ENCODE measurements around the gene TNIK. TPM values are rescaled to one million over a fixed set of nuclear protein-coding genes. Genes with fewer than 3 reads are reported as not detected.

Gene TNIK
- total RNA-seq, 1 experiment from 2014 or later = not detected

- Histone ChIP-seq H4K20me1 (ENCODE audit: insufficient read depth, low read depth, low read length) (no peaks in the 10 kb centered on the region), H3K9ac (ENCODE audit: low read length) (no peak overlapping the region), H3K79me2 (ENCODE audit: low read length) (no peaks in the 10 kb centered on the region), H3K36me3 (ENCODE audit: insufficient read depth, low read length) (no peaks in the 10 kb centered on the region), H3K9me2 (replicated peaks; ENCODE audit: insufficient read depth, low read length) (no peaks in the 10 kb centered on the region), H3K4me1 (ENCODE audit: low read length) (no peaks in the 10 kb centered on the region), H3K4me2 (ENCODE audit: low read depth, low read length, poor library complexity, severe bottlenecking) (no peak overlapping the region), H2AFZ (ENCODE audit: low read length) (no peak overlapping the region), H3K27ac (ENCODE audit: low read length) (no peak overlapping the region), H3K27me3 (ENCODE audit: low read length) (no peaks in the 10 kb centered on the region), H3K9me3 (ENCODE audit: low read length) (no peaks in the 10 kb centered on the region), H3K4me3 (ENCODE audit: low read length) (no peak overlapping the region)
- no peak for DNase-seq
These were observed 13.2 kb downstream of the TNIK start for GRCh38 chr3:171446801-171447578.

DNA sequence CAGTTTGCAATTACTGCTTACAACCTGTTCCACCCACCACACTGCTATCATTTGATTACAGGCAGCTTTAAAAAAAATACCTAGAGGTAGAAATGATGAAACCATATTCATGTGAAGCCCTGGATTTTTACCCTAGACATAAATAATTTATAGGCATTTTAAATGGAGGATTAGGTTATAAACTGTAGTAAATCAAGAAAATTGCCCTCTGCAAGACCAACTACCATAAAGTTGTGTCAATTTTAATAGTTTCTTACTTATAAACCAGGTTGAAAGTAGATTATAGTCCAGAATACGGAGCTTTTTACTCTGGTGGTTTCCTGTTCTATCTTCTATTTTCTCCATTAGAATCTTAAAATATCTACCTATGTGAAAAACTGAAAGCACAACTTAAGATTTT, 13.9 kb downstream of the TNIK start:
- no peaks in the 10 kb centered on the region for H3K27me3 ChIP-seq (ENCODE audit: low read length)
- DNase-seq = no peak
- H3K27ac ChIP-seq (ENCODE audit: low read length) = no peak overlapping the region
- H3K9me2 ChIP-seq (replicated peaks; ENCODE audit: insufficient read depth, low read length) = no peaks in the 10 kb centered on the region
- no peaks in the 10 kb centered on the region for H3K9me3 ChIP-seq (ENCODE audit: low read length)
- no peak overlapping the region for H3K4me3 ChIP-seq (ENCODE audit: low read length)
- H3K79me2 ChIP-seq (ENCODE audit: low read length) = no peaks in the 10 kb centered on the region
- no peaks in the 10 kb centered on the region for H4K20me1 ChIP-seq (ENCODE audit: insufficient read depth, low read depth, low read length)
- H3K4me1 ChIP-seq (ENCODE audit: low read length) = no peaks in the 10 kb centered on the region
- H3K36me3 ChIP-seq (ENCODE audit: insufficient read depth, low read length) = no peaks in the 10 kb centered on the region
- no peak overlapping the region for H2AFZ ChIP-seq (ENCODE audit: low read length)
- H3K9ac ChIP-seq (ENCODE audit: low read length) = no peak overlapping the region
- H3K4me2 ChIP-seq (ENCODE audit: low read depth, low read length, poor library complexity, severe bottlenecking) = no peak overlapping the region

GRCh38 chr3:171445620-171446204, 14.5 kb downstream of the TNIK start:
- Histone ChIP-seq H4K20me1 (ENCODE audit: insufficient read depth, low read depth, low read length) (no peaks in the 10 kb centered on the region), H2AFZ (ENCODE audit: low read length) (no peak overlapping the region), H3K36me3 (ENCODE audit: insufficient read depth, low read length) (no peaks in the 10 kb centered on the region), H3K27me3 (ENCODE audit: low read length) (no peaks in the 10 kb centered on the region), H3K79me2 (ENCODE audit: low read length) (no peaks in the 10 kb centered on the region), H3K4me2 (ENCODE audit: low read depth, low read length, poor library complexity, severe bottlenecking) (no peak overlapping the region), H3K4me3 (ENCODE audit: low read length) (no peak overlapping the region), H3K9ac (ENCODE audit: low read length) (no peak overlapping the region), H3K4me1 (ENCODE audit: low read length) (no peaks in the 10 kb centered on the region), H3K9me3 (ENCODE audit: low read length) (no peaks in the 10 kb centered on the region), H3K27ac (ENCODE audit: low read length) (no peak overlapping the region), H3K9me2 (replicated peaks; ENCODE audit: insufficient read depth, low read length) (no peaks in the 10 kb centered on the region)
- DNase-seq = no peak

GRCh38 chr3:171444001-171444690, 16.1 kb downstream of the TNIK start:
- Histone ChIP-seq H3K4me1 (ENCODE audit: low read length) (no peaks in the 10 kb centered on the region), H3K27ac (ENCODE audit: low read length) (no peak overlapping the region), H4K20me1 (ENCODE audit: insufficient read depth, low read depth, low read length) (no peaks in the 10 kb centered on the region), H3K27me3 (ENCODE audit: low read length) (no peaks in the 10 kb centered on the region), H3K9ac (ENCODE audit: low read length) (no peak overlapping the region), H3K4me2 (ENCODE audit: low read depth, low read length, poor library complexity, severe bottlenecking) (no peak overlapping the region), H3K9me3 (ENCODE audit: low read length) (no peaks in the 10 kb centered on the region), H3K36me3 (ENCODE audit: insufficient read depth, low read length) (no peaks in the 10 kb centered on the region), H3K9me2 (replicated peaks; ENCODE audit: insufficient read depth, low read length) (no peaks in the 10 kb centered on the region), H2AFZ (ENCODE audit: low read length) (no peak overlapping the region), H3K79me2 (ENCODE audit: low read length) (no peaks in the 10 kb centered on the region), H3K4me3 (ENCODE audit: low read length) (no peak overlapping the region)
- no peak for DNase-seq

- H3K79me2 ChIP-seq (ENCODE audit: low read length) = no peaks in the 10 kb centered on the region
- H3K4me1 ChIP-seq (ENCODE audit: low read length) = no peaks in the 10 kb centered on the region
- no peaks in the 10 kb centered on the region for H4K20me1 ChIP-seq (ENCODE audit: insufficient read depth, low read depth, low read length)
- H3K9me2 ChIP-seq (replicated peaks; ENCODE audit: insufficient read depth, low read length) = no peaks in the 10 kb centered on the region
- no peak overlapping the region for H3K4me3 ChIP-seq (ENCODE audit: low read length)
- no peaks in the 10 kb centered on the region for H3K27me3 ChIP-seq (ENCODE audit: low read length)
- no peaks in the 10 kb centered on the region for H3K9me3 ChIP-seq (ENCODE audit: low read length)
- H3K9ac ChIP-seq (ENCODE audit: low read length) = no peak overlapping the region
- H3K4me2 ChIP-seq (ENCODE audit: low read depth, low read length, poor library complexity, severe bottlenecking) = no peak overlapping the region
- H3K27ac ChIP-seq (ENCODE audit: low read length) = no peak overlapping the region
- DNase-seq = no peak
- no peaks in the 10 kb centered on the region for H3K36me3 ChIP-seq (ENCODE audit: insufficient read depth, low read length)
- H2AFZ ChIP-seq (ENCODE audit: low read length) = no peak overlapping the region
These were observed 16.8 kb downstream of the TNIK start for GRCh38 chr3:171443211-171443957.

DNA sequence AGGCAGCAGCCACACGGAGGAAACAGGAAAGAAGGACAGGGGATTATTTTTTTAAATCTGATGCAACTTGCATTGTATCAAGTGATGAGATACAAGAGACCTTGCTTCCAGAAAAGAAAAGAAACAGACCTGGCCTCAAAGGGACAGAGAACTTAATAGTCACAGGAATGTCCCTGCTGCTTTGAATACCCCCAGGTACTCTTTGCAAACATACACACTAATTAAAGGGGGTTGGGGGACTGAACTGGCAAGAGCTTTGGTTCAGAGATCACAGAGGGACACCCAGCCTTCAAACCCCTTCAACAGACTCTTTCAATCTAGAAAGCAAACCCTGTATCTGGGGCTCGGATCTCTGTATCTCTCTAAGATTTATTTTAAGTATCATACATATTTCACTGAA, 18.0 kb downstream of the TNIK start:
- H3K36me3 ChIP-seq (ENCODE audit: insufficient read depth, low read length) = no peaks in the 10 kb centered on the region
- H3K4me3 ChIP-seq (ENCODE audit: low read length) = no peak overlapping the region
- no peaks in the 10 kb centered on the region for H3K9me2 ChIP-seq (replicated peaks; ENCODE audit: insufficient read depth, low read length)
- H2AFZ ChIP-seq (ENCODE audit: low read length) = no peak overlapping the region
- H3K27me3 ChIP-seq (ENCODE audit: low read length) = no peaks in the 10 kb centered on the region
- no peaks in the 10 kb centered on the region for H3K79me2 ChIP-seq (ENCODE audit: low read length)
- no peak overlapping the region for H3K27ac ChIP-seq (ENCODE audit: low read length)
- H3K4me1 ChIP-seq (ENCODE audit: low read length) = no peaks in the 10 kb centered on the region
- no peaks in the 10 kb centered on the region for H4K20me1 ChIP-seq (ENCODE audit: insufficient read depth, low read depth, low read length)
- H3K9me3 ChIP-seq (ENCODE audit: low read length) = no peaks in the 10 kb centered on the region
- H3K4me2 ChIP-seq (ENCODE audit: low read depth, low read length, poor library complexity, severe bottlenecking) = no peak overlapping the region
- no peak for DNase-seq
- no peak overlapping the region for H3K9ac ChIP-seq (ENCODE audit: low read length)

- Histone ChIP-seq H3K79me2 (ENCODE audit: low read length) (no peaks in the 10 kb centered on the region), H3K27me3 (ENCODE audit: low read length) (no peaks in the 10 kb centered on the region), H3K4me1 (ENCODE audit: low read length) (no peaks in the 10 kb centered on the region), H3K4me2 (ENCODE audit: low read depth, low read length, poor library complexity, severe bottlenecking) (no peak overlapping the region), H3K9me3 (ENCODE audit: low read length) (no peaks in the 10 kb centered on the region), H2AFZ (ENCODE audit: low read length) (no peak overlapping the region), H3K36me3 (ENCODE audit: insufficient read depth, low read length) (no peaks in the 10 kb centered on the region), H3K9me2 (replicated peaks; ENCODE audit: insufficient read depth, low read length) (no peaks in the 10 kb centered on the region), H3K4me3 (ENCODE audit: low read length) (no peak overlapping the region), H3K9ac (ENCODE audit: low read length) (no peak overlapping the region), H3K27ac (ENCODE audit: low read length) (no peak overlapping the region), H4K20me1 (ENCODE audit: insufficient read depth, low read depth, low read length) (no peaks in the 10 kb centered on the region)
- no peak for DNase-seq
These were observed 18.8 kb downstream of the TNIK start for GRCh38 chr3:171441381-171441780.

- Histone ChIP-seq H3K27me3 (ENCODE audit: low read length) (no peaks in the 10 kb centered on the region), H3K9me2 (replicated peaks; ENCODE audit: insufficient read depth, low read length) (no peaks in the 10 kb centered on the region), H3K27ac (ENCODE audit: low read length) (no peak overlapping the region), H3K9ac (ENCODE audit: low read length) (no peak overlapping the region), H3K36me3 (ENCODE audit: insufficient read depth, low read length) (no peaks in the 10 kb centered on the region), H3K4me3 (ENCODE audit: low read length) (no peak overlapping the region), H3K79me2 (ENCODE audit: low read length) (no peaks in the 10 kb centered on the region), H3K4me2 (ENCODE audit: low read depth, low read length, poor library complexity, severe bottlenecking) (no peak overlapping the region), H2AFZ (ENCODE audit: low read length) (no peak overlapping the region), H3K9me3 (ENCODE audit: low read length) (no peaks in the 10 kb centered on the region), H3K4me1 (ENCODE audit: low read length) (no peaks in the 10 kb centered on the region), H4K20me1 (ENCODE audit: insufficient read depth, low read depth, low read length) (no peaks in the 10 kb centered on the region)
- no peak for DNase-seq
These were observed 20.2 kb downstream of the TNIK start for GRCh38 chr3:171439996-171440395.
